ENCODE results near the gene RREB1. TPM values are rescaled to one million over a fixed set of nuclear protein-coding genes. Genes with fewer than 3 reads are reported as not detected.

RREB1 gene
- total RNA-seq, 1 experiment from 2014 or later = 35.8 TPM

DNA sequence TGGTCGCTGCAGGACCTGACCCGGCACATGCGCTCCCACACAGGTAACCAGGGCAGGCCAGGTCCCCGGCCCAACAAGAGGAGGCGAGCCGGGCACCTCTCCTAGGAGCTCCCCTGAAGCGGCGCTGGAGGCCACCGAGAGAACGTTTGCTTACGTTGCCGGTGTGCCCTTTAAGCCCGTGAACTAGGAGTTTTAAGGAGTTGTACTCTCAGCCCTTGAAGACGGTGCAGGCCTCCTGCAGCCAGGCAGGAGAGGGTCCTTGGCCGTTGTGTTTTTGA, 139.4 kb downstream of the RREB1 start:
- no peak for DNase-seq
- Histone ChIP-seq H3K56ac (ENCODE audit: insufficient read length, low read depth, low read length) (no peak overlapping the region), H3K27ac (ENCODE audit: insufficient read length, low read depth, low read length) (no peak overlapping the region), H3K9me3 (ENCODE audit: control insufficient read depth, low read depth, low read length) (no peaks in the 10 kb centered on the region), H2BK12ac (ENCODE audit: insufficient read length, low read depth, low read length) (no peak overlapping the region), H2AK5ac (ENCODE audit: insufficient read length, low read length) (no peak overlapping the region), H3T11ph (ENCODE audit: low read length) (no peak overlapping the region), H2BK15ac (ENCODE audit: low read depth, low read length) (no peak overlapping the region), H3K23me2 (ENCODE audit: insufficient read length, low read depth, low read length, poor library complexity, severe bottlenecking) (no peaks in the 10 kb centered on the region), H3K23ac (ENCODE audit: insufficient read length, low read depth, low read length) (no peak overlapping the region), H3K4me1 (ENCODE audit: insufficient read depth, low read length) (peaks cover 8% of the 10 kb centered on the region; the same call in 1 of the 2 replicates), H3K4me2 (ENCODE audit: insufficient read depth, insufficient read length, low read length) (no peak overlapping the region), H2AFZ (ENCODE audit: low read length) (no peak overlapping the region), H3K27me3 (ENCODE audit: insufficient read depth, low read length) (no peaks in the 10 kb centered on the region; the same call in 1 of the 2 replicates), H2BK20ac (ENCODE audit: low read depth, low read length, poor library complexity, severe bottlenecking) (no peak overlapping the region), H3K4ac (ENCODE audit: low read depth, low read length) (no peak overlapping the region), H3K9ac (ENCODE audit: extremely low read depth, insufficient read length, low read length) (no peak overlapping the region), H3K79me2 (ENCODE audit: insufficient read depth, low read length) (no peaks in the 10 kb centered on the region), H2BK5ac (ENCODE audit: insufficient read length, low read length) (no peak overlapping the region), H2BK120ac (ENCODE audit: low read depth, low read length, poor library complexity, severe bottlenecking) (no peak overlapping the region), H4K91ac (ENCODE audit: insufficient read length, low read depth, low read length) (no peak overlapping the region), H3K18ac (ENCODE audit: insufficient read length, low read depth, low read length) (no peak overlapping the region), H4K8ac (replicated peaks; ENCODE audit: insufficient read length, low read depth, low read length) (no peak overlapping the region), H4K20me1 (ENCODE audit: control insufficient read depth, insufficient read depth, insufficient read length) (no peaks in the 10 kb centered on the region), H3K79me1 (ENCODE audit: insufficient read depth, low read depth, low read length, poor library complexity, severe bottlenecking) (no peaks in the 10 kb centered on the region), H4K5ac (ENCODE audit: insufficient read length, low read depth, low read length) (no peak overlapping the region), H3K14ac (ENCODE audit: insufficient read depth, low read length) (no peak overlapping the region)
- Mint-ChIP-seq H3K27me3 (ENCODE audit: low read depth) (no peaks in the 10 kb centered on the region), H3K4me1 (peaks cover 14 to 15% of the 10 kb centered on the region in 2 experiments), H3K4me3 (no peak overlapping the region), H3K27ac (no peak overlapping the region), H3K9me3 (no peaks in the 10 kb centered on the region; a peak in 1 of 5 replicates), H3K36me3 (ENCODE audit: insufficient read depth in 1 of 3, low read depth in 3 of 3) (peaks cover 8 to 20% (median 19%) of the 10 kb centered on the region in 3 experiments; a peak in 6 of 7 replicates)
- TF ChIP-seq, protein P1, sequence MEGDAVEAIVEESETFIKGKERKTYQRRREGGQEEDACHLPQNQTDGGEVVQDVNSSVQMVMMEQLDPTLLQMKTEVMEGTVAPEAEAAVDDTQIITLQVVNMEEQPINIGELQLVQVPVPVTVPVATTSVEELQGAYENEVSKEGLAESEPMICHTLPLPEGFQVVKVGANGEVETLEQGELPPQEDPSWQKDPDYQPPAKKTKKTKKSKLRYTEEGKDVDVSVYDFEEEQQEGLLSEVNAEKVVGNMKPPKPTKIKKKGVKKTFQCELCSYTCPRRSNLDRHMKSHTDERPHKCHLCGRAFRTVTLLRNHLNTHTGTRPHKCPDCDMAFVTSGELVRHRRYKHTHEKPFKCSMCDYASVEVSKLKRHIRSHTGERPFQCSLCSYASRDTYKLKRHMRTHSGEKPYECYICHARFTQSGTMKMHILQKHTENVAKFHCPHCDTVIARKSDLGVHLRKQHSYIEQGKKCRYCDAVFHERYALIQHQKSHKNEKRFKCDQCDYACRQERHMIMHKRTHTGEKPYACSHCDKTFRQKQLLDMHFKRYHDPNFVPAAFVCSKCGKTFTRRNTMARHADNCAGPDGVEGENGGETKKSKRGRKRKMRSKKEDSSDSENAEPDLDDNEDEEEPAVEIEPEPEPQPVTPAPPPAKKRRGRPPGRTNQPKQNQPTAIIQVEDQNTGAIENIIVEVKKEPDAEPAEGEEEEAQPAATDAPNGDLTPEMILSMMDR (conservative IDR thresholded peaks at IDR 0.05) = no peak
- WGBS (ENCODE audit: extremely low coverage, insufficient read length, low lambda C conversion rate) = no CpG with 5 or more reads among the region's 15 CpGs

Data from H9 (cell line).